Tibial nerve (tissue), 4 donors: ENCODE data around the gene MEN1. TPM values are rescaled to one million over a fixed set of nuclear protein-coding genes. Genes with fewer than 3 reads are reported as not detected.
A peak's percentile ranks its signal among the peaks of the same experiment; 100 is the strongest.

Experiments used
- DNase-seq, 2 donors: peaks; one replicate each; pipeline ENCODE4 v3.0.0-alpha.2; 2019; ENCODE audit warnings: low spot score in 2 of 2
- H3K27ac ChIP-seq, 4 donors: fragments of 200-600 bp; sonication (generic) in 3 of 4; one replicate each; pipeline ENCODE4 v1.5.1; 2017 to 2019; ENCODE audit warnings: mild to moderate bottlenecking in 1 of 4
- H3K27me3 ChIP-seq, 2 donors: fragments of 200-600 bp; sonication (generic) in 1 of 2; one replicate each; pipeline versions ENCODE4 v1.5.1 to v1.6.0; 2017 to 2019
- H3K36me3 ChIP-seq, 3 donors: fragments of 200-600 bp; sonication (generic); one replicate each; pipeline ENCODE4 v1.5.1; 2018 to 2019
- H3K4me1 ChIP-seq, 4 donors: fragments of 200-600 bp; sonication (generic) in 3 of 4; one replicate each; pipeline ENCODE4 v1.5.1; 2017 to 2019
- H3K4me3 ChIP-seq, 4 donors: fragments of 200-600 bp; sonication (generic) in 3 of 4; one replicate each; pipeline ENCODE4 v1.5.1; 2017 to 2019; ENCODE audit warnings: mild to moderate bottlenecking in 1 of 4, moderate library complexity in 1 of 4
- H3K9me3 ChIP-seq, 4 donors: fragments of 200-600 bp; sonication (generic) in 3 of 4; one replicate each; pipeline ENCODE4 v1.5.1; 2017 to 2019
- EP300 ChIP-seq, 2 donors: sonication (generic); formaldehyde crosslinking; IDR thresholded peaks; one replicate each; pipeline ENCODE4 v1.6.1; 2017; ENCODE audit warnings: antibody characterized with exemption in 2 of 2, mild to moderate bottlenecking in 1 of 2
- POLR2A ChIP-seq, 2 donors: fragments of 450-650 bp; IDR thresholded peaks; one replicate each; pipeline ENCODE4 v1.6.1; 2017; ENCODE audit warnings: antibody characterized with exemption in 2 of 2, mild to moderate bottlenecking in 2 of 2, moderate library complexity in 2 of 2
- WGBS, 2 donors: methylation state at CpG; one replicate each; pipeline ENCODE4 v1.1.5; 2018; 5-methylcytosine and 5-hydroxymethylcytosine counted together
- total RNA-seq, 4 donors: library from RNA; depleted of rRNA; stranded (reverse); fragments of >200 nt; gene quantifications; one replicate each; pipeline ENCODE4 v1.1.0, GENCODE V29; 2016
- TF ChIP-seq, protein P1 (sequence below), 5 experiments: fragments of 200-600 bp in 3 of 5; fragments of 450-650 bp in 2 of 5; sonication (generic) in 3 of 5; IDR thresholded peaks; one replicate each; pipeline ENCODE4 v1.5.1; 2016 to 2019; ENCODE audit warnings: antibody characterized with exemption in 5 of 5, mild to moderate bottlenecking in 3 of 5, moderate library complexity in 2 of 5

MEN1 gene
- total RNA-seq, 4 donors from 2014 or later = 15.3 to 30.9 (median 19.7) TPM

DNA sequence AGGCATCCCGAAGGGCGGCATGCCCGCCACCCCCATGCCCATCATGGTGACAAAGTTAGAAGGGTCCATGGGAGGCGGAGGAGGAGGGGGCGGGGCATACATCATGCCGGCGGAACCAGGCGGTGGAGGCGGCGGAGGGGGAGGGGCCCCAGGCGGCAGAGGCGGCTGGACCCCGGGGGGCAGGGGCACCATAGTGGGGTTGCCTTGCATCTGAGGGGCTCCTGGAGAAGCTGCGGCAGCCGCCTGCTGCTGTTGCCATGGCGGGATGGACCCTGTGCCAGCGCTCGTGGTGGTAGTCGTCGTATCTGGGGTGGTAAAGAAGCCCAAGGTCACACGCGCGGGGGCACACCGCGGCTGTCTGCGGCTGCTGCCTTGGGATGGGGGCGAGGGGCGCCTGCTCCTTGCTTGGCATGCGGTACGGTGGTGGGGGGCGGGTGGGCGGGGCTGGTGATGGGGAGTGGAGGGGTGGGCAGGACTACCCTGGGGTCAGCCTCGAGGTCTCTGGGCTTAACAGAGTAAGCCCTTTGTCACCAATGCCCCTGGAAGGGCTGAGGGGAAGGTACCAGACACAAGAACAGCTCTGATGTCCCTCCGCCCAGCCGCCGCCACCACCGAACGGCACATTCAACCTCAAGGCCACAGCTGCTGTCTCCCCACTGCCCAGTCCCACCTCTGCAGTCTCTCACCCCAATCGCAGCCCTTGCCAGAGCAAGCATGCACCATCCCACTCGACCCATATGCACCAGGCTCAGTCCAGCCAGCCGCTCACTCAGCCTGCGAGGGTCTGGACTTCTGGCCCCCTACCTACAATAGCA, 44.3 kb downstream of the MEN1 start:
- no peak for DNase-seq
- Histone ChIP-seq H3K4me3 (no peak overlapping the region), H3K4me1 (peaks cover 0 to 67% (median 26%) of the 10 kb centered on the region in 4 donors), H3K36me3 (peaks cover 30 to 91% (median 66%) of the 10 kb centered on the region in 3 donors), H3K27me3 (no peaks in the 10 kb centered on the region), H3K9me3 (no peaks in the 10 kb centered on the region), H3K27ac (no peak overlapping the region)
- WGBS, 2 donors = 87% methylated on average over 27 to 42 of the region's 42 CpGs
- TF ChIP-seq EP300 (IDR thresholded peaks at IDR 0.05) (no peak), POLR2A (IDR thresholded peaks at IDR 0.05) (no peak)
- TF ChIP-seq, protein P1, sequence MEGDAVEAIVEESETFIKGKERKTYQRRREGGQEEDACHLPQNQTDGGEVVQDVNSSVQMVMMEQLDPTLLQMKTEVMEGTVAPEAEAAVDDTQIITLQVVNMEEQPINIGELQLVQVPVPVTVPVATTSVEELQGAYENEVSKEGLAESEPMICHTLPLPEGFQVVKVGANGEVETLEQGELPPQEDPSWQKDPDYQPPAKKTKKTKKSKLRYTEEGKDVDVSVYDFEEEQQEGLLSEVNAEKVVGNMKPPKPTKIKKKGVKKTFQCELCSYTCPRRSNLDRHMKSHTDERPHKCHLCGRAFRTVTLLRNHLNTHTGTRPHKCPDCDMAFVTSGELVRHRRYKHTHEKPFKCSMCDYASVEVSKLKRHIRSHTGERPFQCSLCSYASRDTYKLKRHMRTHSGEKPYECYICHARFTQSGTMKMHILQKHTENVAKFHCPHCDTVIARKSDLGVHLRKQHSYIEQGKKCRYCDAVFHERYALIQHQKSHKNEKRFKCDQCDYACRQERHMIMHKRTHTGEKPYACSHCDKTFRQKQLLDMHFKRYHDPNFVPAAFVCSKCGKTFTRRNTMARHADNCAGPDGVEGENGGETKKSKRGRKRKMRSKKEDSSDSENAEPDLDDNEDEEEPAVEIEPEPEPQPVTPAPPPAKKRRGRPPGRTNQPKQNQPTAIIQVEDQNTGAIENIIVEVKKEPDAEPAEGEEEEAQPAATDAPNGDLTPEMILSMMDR (IDR thresholded peaks at IDR 0.05) = no peak

- H3K4me1 ChIP-seq = peaks cover 0 to 67% (median 32%) of the 10 kb centered on the region in 4 donors
- no peak overlapping the region for H3K27ac ChIP-seq
- no peaks in the 10 kb centered on the region for H3K9me3 ChIP-seq
- peaks cover 28 to 85% (median 59%) of the 10 kb centered on the region in 3 donors for H3K36me3 ChIP-seq
- no peak overlapping the region for H3K4me3 ChIP-seq
- H3K27me3 ChIP-seq = no peaks in the 10 kb centered on the region
- 84 to 87% methylated on average over 30 of the region's 30 CpGs for WGBS, 2 donors
- TF ChIP-seq POLR2A (IDR thresholded peaks at IDR 0.05) (no peak), EP300 (IDR thresholded peaks at IDR 0.05) (no peak)
- TF ChIP-seq, protein P1 (IDR thresholded peaks at IDR 0.05) = no peak
- no peak for DNase-seq
Observed at GRCh38 chr11:64765291-64765850, 45.0 kb downstream of the MEN1 start.

DNA sequence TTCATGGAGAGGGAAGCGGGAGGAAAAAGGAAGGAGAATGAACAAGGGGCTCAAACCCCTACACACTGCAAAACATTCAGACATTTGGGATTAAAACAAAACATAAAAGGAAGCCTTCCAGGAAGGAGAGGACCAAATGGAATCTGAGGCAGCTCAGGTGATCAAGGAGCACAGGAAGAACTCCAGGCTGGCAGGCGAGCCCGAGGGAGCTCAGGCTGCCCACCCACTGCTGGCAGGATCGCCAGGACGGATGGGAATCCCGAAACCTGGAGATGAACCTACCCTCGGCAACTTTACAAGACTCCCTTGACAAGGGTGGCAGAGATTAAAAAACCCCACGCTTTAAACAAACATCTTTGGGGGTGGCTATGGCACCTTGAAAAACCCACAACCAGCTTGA, 45.6 kb downstream of the MEN1 start:
- 78 to 79% methylated on average over 8 of the region's 8 CpGs for WGBS, 2 donors
- Histone ChIP-seq H3K36me3 (peaks cover 28 to 78% (median 53%) of the 10 kb centered on the region in 3 donors), H3K4me1 (peaks cover 0 to 69% (median 36%) of the 10 kb centered on the region in 4 donors), H3K27ac (peak overlapping the region in 1 of 4 donors; percentile 17), H3K9me3 (no peaks in the 10 kb centered on the region), H3K4me3 (no peak overlapping the region), H3K27me3 (no peaks in the 10 kb centered on the region)
- DNase-seq = no peak
- TF ChIP-seq POLR2A (IDR thresholded peaks at IDR 0.05) (no peak), EP300 (IDR thresholded peaks at IDR 0.05) (no peak)
- TF ChIP-seq, protein P1 (IDR thresholded peaks at IDR 0.05) = no peak

- DNase-seq = no peak
- Histone ChIP-seq H3K4me3 (no peak overlapping the region), H3K4me1 (peaks cover 0 to 75% (median 40%) of the 10 kb centered on the region in 4 donors), H3K36me3 (peaks cover 28 to 72% (median 46%) of the 10 kb centered on the region in 3 donors), H3K27ac (peak overlapping the region in 3 of 4 donors; percentile 17 to 60 (median 57)), H3K9me3 (no peaks in the 10 kb centered on the region), H3K27me3 (no peaks in the 10 kb centered on the region)
- TF ChIP-seq, protein P1 (IDR thresholded peaks at IDR 0.05) = no peak
- TF ChIP-seq POLR2A (IDR thresholded peaks at IDR 0.05) (no peak), EP300 (IDR thresholded peaks at IDR 0.05) (no peak)
- 52 to 60% methylated on average over 11 of the region's 11 CpGs for WGBS, 2 donors
Observed at GRCh38 chr11:64764040-64764611, 46.2 kb downstream of the MEN1 start.
